Measurements from ENCODE around the gene NUBP2.

The NUBP2 gene

GRCh38 chr16:1817716-1818115 is 35.0 kb downstream of the NUBP2 start:
- no peak overlapping the region for H3K27ac Mint-ChIP-seq
- DNase-seq: no peak

GRCh38 chr16:1818204-1818872 is 35.6 kb downstream of the NUBP2 start:
- peaks cover 21% of the 10 kb centered on the region for H3K36me3 Mint-ChIP-seq (ENCODE audit: low read depth)
- H3K27ac Mint-ChIP-seq: no peak overlapping the region
- no peak for DNase-seq
- H3K9me3 Mint-ChIP-seq: no peaks in the 10 kb centered on the region
- no peak overlapping the region for H3K4me3 Mint-ChIP-seq
- TF ChIP-seq, protein P1, sequence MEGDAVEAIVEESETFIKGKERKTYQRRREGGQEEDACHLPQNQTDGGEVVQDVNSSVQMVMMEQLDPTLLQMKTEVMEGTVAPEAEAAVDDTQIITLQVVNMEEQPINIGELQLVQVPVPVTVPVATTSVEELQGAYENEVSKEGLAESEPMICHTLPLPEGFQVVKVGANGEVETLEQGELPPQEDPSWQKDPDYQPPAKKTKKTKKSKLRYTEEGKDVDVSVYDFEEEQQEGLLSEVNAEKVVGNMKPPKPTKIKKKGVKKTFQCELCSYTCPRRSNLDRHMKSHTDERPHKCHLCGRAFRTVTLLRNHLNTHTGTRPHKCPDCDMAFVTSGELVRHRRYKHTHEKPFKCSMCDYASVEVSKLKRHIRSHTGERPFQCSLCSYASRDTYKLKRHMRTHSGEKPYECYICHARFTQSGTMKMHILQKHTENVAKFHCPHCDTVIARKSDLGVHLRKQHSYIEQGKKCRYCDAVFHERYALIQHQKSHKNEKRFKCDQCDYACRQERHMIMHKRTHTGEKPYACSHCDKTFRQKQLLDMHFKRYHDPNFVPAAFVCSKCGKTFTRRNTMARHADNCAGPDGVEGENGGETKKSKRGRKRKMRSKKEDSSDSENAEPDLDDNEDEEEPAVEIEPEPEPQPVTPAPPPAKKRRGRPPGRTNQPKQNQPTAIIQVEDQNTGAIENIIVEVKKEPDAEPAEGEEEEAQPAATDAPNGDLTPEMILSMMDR (IDR thresholded peaks at IDR 0.05): no peak
- H3K4me1 Mint-ChIP-seq: no peaks in the 10 kb centered on the region
- H3K27me3 Mint-ChIP-seq (ENCODE audit: low read depth, poor library complexity): no peaks in the 10 kb centered on the region

More at GRCh38 chr16:1817716-1818115, 35.0 kb downstream of the NUBP2 start:
- H3K27me3 Mint-ChIP-seq (ENCODE audit: low read depth, poor library complexity): no peaks in the 10 kb centered on the region
- H3K36me3 Mint-ChIP-seq (ENCODE audit: low read depth): peaks cover 26% of the 10 kb centered on the region
- no peaks in the 10 kb centered on the region for H3K4me1 Mint-ChIP-seq
- H3K9me3 Mint-ChIP-seq: no peaks in the 10 kb centered on the region
- TF ChIP-seq, protein P1 (IDR thresholded peaks at IDR 0.05): no peak
- no peak overlapping the region for H3K4me3 Mint-ChIP-seq

GRCh38 chr16:1818873-1819525 is 36.2 kb downstream of the NUBP2 start:
- Mint-ChIP-seq H3K27ac (no peak overlapping the region), H3K4me3 (no peak overlapping the region), H3K4me1 (peaks cover 5% of the 10 kb centered on the region), H3K27me3 (ENCODE audit: low read depth, poor library complexity) (no peaks in the 10 kb centered on the region), H3K9me3 (no peaks in the 10 kb centered on the region), H3K36me3 (ENCODE audit: low read depth) (peaks cover 15% of the 10 kb centered on the region)
- DNase-seq: no peak
- TF ChIP-seq, protein P1 (IDR thresholded peaks at IDR 0.05): no peak

DNA sequence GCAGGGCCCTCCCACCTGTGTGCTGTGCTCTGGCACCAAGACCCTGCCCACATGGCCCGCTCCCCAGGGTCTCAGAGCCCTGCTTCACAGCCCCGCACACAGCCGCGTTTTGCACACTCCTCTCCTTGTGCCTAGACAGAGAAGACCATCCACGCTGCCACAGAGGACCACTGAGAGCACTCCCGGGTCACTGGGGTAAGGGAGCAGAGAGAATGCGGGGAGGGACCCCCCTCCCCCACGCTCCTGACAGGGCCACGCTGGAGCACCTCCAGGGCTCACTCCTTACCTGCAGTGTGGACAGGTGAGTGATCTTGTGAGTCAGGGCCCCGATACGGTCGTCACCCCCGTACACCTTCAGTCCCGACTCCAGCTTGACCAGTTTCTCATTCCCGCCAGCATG is 36.9 kb downstream of the NUBP2 start:
- TF ChIP-seq, protein P1 (IDR thresholded peaks at IDR 0.05): no peak
- DNase-seq: no peak
- H3K4me1 Mint-ChIP-seq: peaks cover 11% of the 10 kb centered on the region
- peaks cover 10% of the 10 kb centered on the region for H3K36me3 Mint-ChIP-seq (ENCODE audit: low read depth)
- H3K4me3 Mint-ChIP-seq: no peak overlapping the region
- H3K9me3 Mint-ChIP-seq: no peaks in the 10 kb centered on the region
- no peak overlapping the region for H3K27ac Mint-ChIP-seq
- H3K27me3 Mint-ChIP-seq (ENCODE audit: low read depth, poor library complexity): peaks cover 5% of the 10 kb centered on the region

DNA sequence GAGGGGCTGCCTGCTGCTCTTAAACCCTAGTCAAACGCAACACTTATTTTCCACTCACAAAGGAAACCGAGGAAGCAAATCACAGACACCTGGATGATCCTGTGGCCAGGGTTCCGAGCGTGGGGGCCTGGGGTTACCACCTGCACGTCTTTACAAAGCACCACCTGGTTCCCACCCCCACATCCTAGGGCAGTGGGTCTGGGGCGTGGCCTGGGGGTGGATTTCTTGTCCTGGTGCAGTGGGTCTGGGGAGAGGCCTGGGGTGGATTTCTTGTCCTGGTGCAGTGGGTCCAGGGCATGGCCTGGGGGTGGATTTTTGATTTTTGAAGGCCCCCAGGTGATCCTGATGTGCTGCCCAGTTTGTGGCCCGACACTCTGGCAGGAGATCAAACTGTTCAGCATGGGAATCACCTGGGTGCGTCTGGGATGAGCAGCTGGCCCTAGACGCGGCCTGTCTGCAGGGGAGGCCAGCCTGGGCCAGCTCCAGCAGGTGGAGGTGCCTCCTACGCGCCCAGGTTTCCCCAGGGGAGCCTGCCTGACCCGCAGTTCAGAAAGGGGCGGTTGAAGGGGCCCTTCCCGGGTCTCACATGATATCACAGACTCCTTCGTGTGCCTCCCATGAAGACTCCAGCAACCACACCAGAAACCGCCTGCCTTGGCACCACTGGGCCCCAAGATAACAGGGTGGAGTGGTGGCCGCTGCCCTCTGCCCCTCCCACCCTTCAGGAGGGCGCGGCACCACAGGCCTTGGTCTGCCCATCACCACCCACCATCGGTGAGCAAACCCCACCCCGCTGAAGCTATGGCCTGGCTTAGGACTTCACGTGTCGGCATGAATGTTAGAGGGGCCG is 37.6 kb downstream of the NUBP2 start:
- no peak for DNase-seq
- no peaks in the 10 kb centered on the region for H3K9me3 Mint-ChIP-seq
- H3K27me3 Mint-ChIP-seq (ENCODE audit: low read depth, poor library complexity): peaks cover 8% of the 10 kb centered on the region
- no peak overlapping the region for H3K27ac Mint-ChIP-seq
- peaks cover 4% of the 10 kb centered on the region for H3K36me3 Mint-ChIP-seq (ENCODE audit: low read depth)
- peaks cover 13% of the 10 kb centered on the region for H3K4me1 Mint-ChIP-seq
- H3K4me3 Mint-ChIP-seq: no peak overlapping the region
- TF ChIP-seq, protein P1 (IDR thresholded peaks at IDR 0.05): no peak
